SK-N-SH (cell line): Measurements from ENCODE around the gene CYB561D1. TPM values are rescaled to one million over a fixed set of nuclear protein-coding genes. Genes with fewer than 3 reads are reported as not detected.

ENCODE experiments used
- CTCF ChIA-PET: fragments of 300-600, 350-600 bp; formaldehyde crosslinking; extraction: SDS; loops from one replicate; lab custom pipeline; 2021; lab: Yijun Ruan, JAX
- POLR2A ChIA-PET: fragments of 350-600 bp; sonication (Branson Sonifier 250); formaldehyde crosslinking; extraction: SDS; loops from one replicate; lab custom pipeline; 2020; ENCODE audit warnings: antibody characterized with exemption, inconsistent platforms; lab: Yijun Ruan, JAX
- DNase-seq: peaks from one replicate; pipeline ENCODE4 v3.0.0; 2012
- H2AFZ ChIP-seq: fragments of 200-600 bp; sonication (generic); 2 replicates; pipeline ENCODE4 v1.8.1; 2016; ENCODE audit warnings: antibody characterized with exemption, mild to moderate bottlenecking, low read depth
- H3F3A ChIP-seq: fragments of 200-600 bp; sonication (generic); replicated peaks from 2 replicates; pipeline ENCODE3; 2016; ENCODE audit warnings: antibody characterized with exemption, mild to moderate bottlenecking; ENCODE audit not compliant: insufficient read depth
- H3K27ac ChIP-seq, 2 experiments: fragments of 200-500 bp in 1 of 2; fragments of 200-600 bp in 1 of 2; sonication (Bioruptor generic) in 1 of 2; sonication (generic), shearing (Covaris generic) in 1 of 2; 2 replicates each; pipeline versions ENCODE4 v1.5.1 to v1.6.1; 2014 to 2016; ENCODE audit warnings: low read depth in 2 of 2, inconsistent platforms in 1 of 2, low read length in 1 of 2, mild to moderate bottlenecking in 1 of 2, mixed read lengths in 1 of 2
- H3K27me3 ChIP-seq: fragments of 200-600 bp; sonication (generic), shearing (Covaris generic); 2 replicates; pipeline ENCODE4 v1.6.1; 2016; ENCODE audit warnings: mixed run types; ENCODE audit not compliant: insufficient read depth
- H3K36me3 ChIP-seq, 2 experiments: fragments of 200-500 bp in 1 of 2; fragments of 200-600 bp in 1 of 2; sonication (Bioruptor generic) in 1 of 2; sonication (generic) in 1 of 2; replicated peaks in 1 of 2; 2 replicates each; pipeline versions ENCODE3 to v1.5.1; 2014 to 2016; ENCODE audit warnings: low read length in 1 of 2, mild to moderate bottlenecking in 1 of 2; ENCODE audit not compliant: insufficient read depth in 2 of 2, control insufficient read depth in 1 of 2
- H3K4me1 ChIP-seq, 2 experiments: fragments of 200-500 bp in 1 of 2; fragments of 200-600 bp in 1 of 2; sonication (Bioruptor generic) in 1 of 2; sonication (generic), shearing (Covaris generic) in 1 of 2; 2 replicates each; pipeline versions ENCODE4 v1.5.1 to v1.6.1; 2014 to 2016; ENCODE audit warnings: low read depth in 1 of 2, low read length in 1 of 2, mixed run types in 1 of 2; ENCODE audit not compliant: insufficient read depth in 2 of 2, control insufficient read depth in 1 of 2
- H3K4me2 ChIP-seq: fragments of 200-600 bp; sonication (generic), shearing (Covaris generic); 2 replicates; pipeline ENCODE4 v1.6.1; 2017; ENCODE audit warnings: mixed run types
- H3K4me3 ChIP-seq, 2 experiments: fragments of 200-500 bp in 1 of 2; fragments of 200-600 bp in 1 of 2; sonication (Bioruptor generic) in 1 of 2; sonication (generic), shearing (Covaris generic) in 1 of 2; 2 replicates each; pipeline versions ENCODE4 v1.5.1 to v1.8.1; 2014 to 2016; ENCODE audit warnings: low read depth in 2 of 2, inconsistent platforms in 1 of 2, low read length in 1 of 2, mild to moderate bottlenecking in 1 of 2, mixed read lengths in 1 of 2, moderate library complexity in 1 of 2
- H3K79me2 ChIP-seq: fragments of 200-600 bp; sonication (generic); 2 replicates; pipeline ENCODE4 v1.8.1; 2017; ENCODE audit warnings: mild to moderate bottlenecking; ENCODE audit not compliant: insufficient read depth
- H3K9ac ChIP-seq: fragments of 200-600 bp; sonication (generic); 2 replicates; pipeline ENCODE4 v1.6.1; 2017; ENCODE audit warnings: mixed run types
- H3K9me2 ChIP-seq: fragments of 200-600 bp; sonication (generic); 2 replicates; pipeline ENCODE4 v1.6.1; 2017; ENCODE audit warnings: mixed run types
- H3K9me3 ChIP-seq: fragments of 200-600 bp; sonication (generic); 2 replicates; pipeline ENCODE4 v1.6.1; 2017; ENCODE audit warnings: mixed run types, mild to moderate bottlenecking, moderate library complexity
- H4K20me1 ChIP-seq: fragments of 200-600 bp; sonication (generic); 2 replicates; pipeline ENCODE4 v1.6.1; 2017; ENCODE audit warnings: mild to moderate bottlenecking, mixed run types; ENCODE audit not compliant: insufficient read depth
- ELF1 ChIP-seq: IDR thresholded peaks from 2 replicates; pipeline ENCODE4 v1.4.0; 2012
- GABPA ChIP-seq: IDR thresholded peaks from 2 replicates; pipeline ENCODE4 v1.4.0; 2012; ENCODE audit warnings: low read depth, mild to moderate bottlenecking
- JUND ChIP-seq: IDR thresholded peaks from 2 replicates; pipeline ENCODE4 v1.4.0; 2012
- MEF2A ChIP-seq: IDR thresholded peaks from 2 replicates; pipeline ENCODE4 v1.4.0; 2012; ENCODE audit warnings: low read depth, borderline replicate concordance
- MXI1 ChIP-seq: IDR thresholded peaks from 2 replicates; pipeline ENCODE4 v1.6.1; 2012; ENCODE audit warnings: mild to moderate bottlenecking, low read depth, low read length, improper control_type of control experiment
- NFIC ChIP-seq: IDR thresholded peaks from 2 replicates; pipeline ENCODE4 v1.4.0; 2012; ENCODE audit warnings: borderline replicate concordance
- NRF1 ChIP-seq: IDR thresholded peaks from 2 replicates; pipeline ENCODE4 v1.6.1; 2012; ENCODE audit warnings: low read depth, mild to moderate bottlenecking, low read length
- POLR2AphosphoS5 ChIP-seq: IDR thresholded peaks from 2 replicates; pipeline ENCODE4 v1.6.1; 2012; ENCODE audit warnings: low read depth, low read length
- RCOR1 ChIP-seq: fragments of 150-350 bp; IDR thresholded peaks from 2 replicates; pipeline ENCODE4 v1.6.1; 2017; ENCODE audit warnings: antibody characterized with exemption, low read length
- SIN3A ChIP-seq: IDR thresholded peaks from 2 replicates; pipeline ENCODE4 v1.6.1; 2012; ENCODE audit warnings: low read depth, mild to moderate bottlenecking, low read length, moderate library complexity, borderline replicate concordance
- SMC3 ChIP-seq: IDR thresholded peaks from 2 replicates; pipeline ENCODE4 v1.6.1; 2012; ENCODE audit warnings: low read depth, low read length, improper control_type of control experiment
- TEAD4 ChIP-seq: IDR thresholded peaks from 2 replicates; pipeline ENCODE4 v1.4.0; 2012; ENCODE audit warnings: mild to moderate bottlenecking, borderline replicate concordance; ENCODE audit not compliant: insufficient read depth
- YY1 ChIP-seq: IDR thresholded peaks from 2 replicates; pipeline ENCODE4 v1.4.0; 2012; ENCODE audit warnings: low read depth, mild to moderate bottlenecking
- WGBS: methylation state at CpG from one replicate; pipeline ENCODE4 v1.1.6; 2017; ENCODE audit warnings: low lambda C conversion rate; 5-methylcytosine and 5-hydroxymethylcytosine counted together
- polyA plus RNA-seq, 3 experiments: library from polyadenylated mRNA; depleted of rRNA; stranded (reverse); fragments of >200 nt; gene quantifications; 2 replicates each; pipeline ENCODE4 v1.2.3, GENCODE V29; 2012
- TF ChIP-seq, protein P1 (sequence below): IDR thresholded peaks from 2 replicates; pipeline ENCODE4 v1.6.1; 2012; ENCODE audit warnings: mild to moderate bottlenecking, low read depth, low read length, moderate library complexity
- TF ChIP-seq, protein P2 (sequence below): IDR thresholded peaks from 2 replicates; pipeline ENCODE4; 2012
- TF ChIP-seq, protein P3 (sequence below): fragments of 150-350 bp; IDR thresholded peaks from 2 replicates; pipeline ENCODE4 v1.6.1; 2017; ENCODE audit warnings: antibody characterized with exemption, low read length, low read depth, borderline replicate concordance
- TF ChIP-seq, protein P4 (sequence below): IDR thresholded peaks from 2 replicates; pipeline ENCODE4 v1.4.0; 2012; ENCODE audit warnings: low read depth, borderline replicate concordance
- TF ChIP-seq, protein P5 (sequence below): IDR thresholded peaks from 2 replicates; pipeline ENCODE4 v1.4.0; 2012; ENCODE audit warnings: low read depth

The CYB561D1 gene
- polyA plus RNA-seq, 1 of the 3 experiments (the other 2 are of a cell fraction) = 5.4 TPM

DNA sequence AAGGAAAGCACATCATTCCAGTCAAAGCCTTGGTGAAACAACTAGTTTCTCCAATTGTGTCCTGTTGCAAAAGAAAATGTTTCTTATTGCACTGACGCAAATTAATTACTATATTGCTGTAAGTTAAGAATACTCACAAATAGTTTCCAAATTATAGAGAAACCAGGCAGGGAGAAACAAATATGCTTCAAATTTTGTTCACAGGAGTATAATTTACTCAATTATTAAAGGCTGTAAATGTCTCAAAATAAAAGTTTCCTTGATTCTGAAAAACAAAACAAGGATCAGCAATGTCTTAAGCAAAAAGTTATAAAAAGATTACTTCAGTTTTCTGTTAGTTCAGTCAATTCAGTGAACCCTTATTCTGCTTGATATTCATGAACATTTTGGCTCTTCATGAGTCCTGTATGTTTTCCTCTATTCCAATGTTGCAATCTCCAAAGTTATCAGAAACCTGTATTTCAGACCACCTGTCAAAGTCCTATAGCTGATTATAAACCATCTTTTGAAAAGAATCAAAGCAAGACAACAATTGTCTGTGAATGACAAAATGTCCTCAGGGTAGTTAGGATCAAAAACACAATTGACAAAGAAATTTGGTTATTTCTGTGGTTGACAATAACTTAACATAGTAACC, 39.3 kb upstream of the CYB561D1 start:
- Histone ChIP-seq H3K4me3 (no peak overlapping the region), H3K27me3 (peaks cover 21% of the 10 kb centered on the region; the same call in 1 of the 2 replicates), H3K4me1 (no peaks in the 10 kb centered on the region), H3K79me2 (no peaks in the 10 kb centered on the region), H3K4me2 (no peak overlapping the region), H3F3A (no peaks in the 10 kb centered on the region), H2AFZ (no peak overlapping the region), H3K9me2 (no peaks in the 10 kb centered on the region), H3K27ac (no peak overlapping the region), H3K36me3 (no peaks in the 10 kb centered on the region), H3K9ac (no peak overlapping the region), H3K9me3 (peaks cover 10% of the 10 kb centered on the region), H4K20me1 (no peaks in the 10 kb centered on the region)
- no peak for DNase-seq
- POLR2A ChIA-PET = no interaction called here
- WGBS = 52% methylated on average over 1 of the region's 1 CpG
- TF ChIP-seq, protein P1, sequence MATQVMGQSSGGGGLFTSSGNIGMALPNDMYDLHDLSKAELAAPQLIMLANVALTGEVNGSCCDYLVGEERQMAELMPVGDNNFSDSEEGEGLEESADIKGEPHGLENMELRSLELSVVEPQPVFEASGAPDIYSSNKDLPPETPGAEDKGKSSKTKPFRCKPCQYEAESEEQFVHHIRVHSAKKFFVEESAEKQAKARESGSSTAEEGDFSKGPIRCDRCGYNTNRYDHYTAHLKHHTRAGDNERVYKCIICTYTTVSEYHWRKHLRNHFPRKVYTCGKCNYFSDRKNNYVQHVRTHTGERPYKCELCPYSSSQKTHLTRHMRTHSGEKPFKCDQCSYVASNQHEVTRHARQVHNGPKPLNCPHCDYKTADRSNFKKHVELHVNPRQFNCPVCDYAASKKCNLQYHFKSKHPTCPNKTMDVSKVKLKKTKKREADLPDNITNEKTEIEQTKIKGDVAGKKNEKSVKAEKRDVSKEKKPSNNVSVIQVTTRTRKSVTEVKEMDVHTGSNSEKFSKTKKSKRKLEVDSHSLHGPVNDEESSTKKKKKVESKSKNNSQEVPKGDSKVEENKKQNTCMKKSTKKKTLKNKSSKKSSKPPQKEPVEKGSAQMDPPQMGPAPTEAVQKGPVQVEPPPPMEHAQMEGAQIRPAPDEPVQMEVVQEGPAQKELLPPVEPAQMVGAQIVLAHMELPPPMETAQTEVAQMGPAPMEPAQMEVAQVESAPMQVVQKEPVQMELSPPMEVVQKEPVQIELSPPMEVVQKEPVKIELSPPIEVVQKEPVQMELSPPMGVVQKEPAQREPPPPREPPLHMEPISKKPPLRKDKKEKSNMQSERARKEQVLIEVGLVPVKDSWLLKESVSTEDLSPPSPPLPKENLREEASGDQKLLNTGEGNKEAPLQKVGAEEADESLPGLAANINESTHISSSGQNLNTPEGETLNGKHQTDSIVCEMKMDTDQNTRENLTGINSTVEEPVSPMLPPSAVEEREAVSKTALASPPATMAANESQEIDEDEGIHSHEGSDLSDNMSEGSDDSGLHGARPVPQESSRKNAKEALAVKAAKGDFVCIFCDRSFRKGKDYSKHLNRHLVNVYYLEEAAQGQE = no peak
- TF ChIP-seq NRF1 = no peak
- TF ChIP-seq GABPA = no peak
- TF ChIP-seq, protein P2, sequence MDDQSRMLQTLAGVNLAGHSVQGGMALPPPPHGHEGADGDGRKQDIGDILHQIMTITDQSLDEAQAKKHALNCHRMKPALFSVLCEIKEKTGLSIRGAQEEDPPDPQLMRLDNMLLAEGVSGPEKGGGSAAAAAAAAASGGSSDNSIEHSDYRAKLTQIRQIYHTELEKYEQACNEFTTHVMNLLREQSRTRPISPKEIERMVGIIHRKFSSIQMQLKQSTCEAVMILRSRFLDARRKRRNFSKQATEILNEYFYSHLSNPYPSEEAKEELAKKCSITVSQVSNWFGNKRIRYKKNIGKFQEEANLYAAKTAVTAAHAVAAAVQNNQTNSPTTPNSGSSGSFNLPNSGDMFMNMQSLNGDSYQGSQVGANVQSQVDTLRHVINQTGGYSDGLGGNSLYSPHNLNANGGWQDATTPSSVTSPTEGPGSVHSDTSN = no peak
- TF ChIP-seq NFIC = no peak
- no peak for TF ChIP-seq MEF2A
- TF ChIP-seq, protein P3, sequence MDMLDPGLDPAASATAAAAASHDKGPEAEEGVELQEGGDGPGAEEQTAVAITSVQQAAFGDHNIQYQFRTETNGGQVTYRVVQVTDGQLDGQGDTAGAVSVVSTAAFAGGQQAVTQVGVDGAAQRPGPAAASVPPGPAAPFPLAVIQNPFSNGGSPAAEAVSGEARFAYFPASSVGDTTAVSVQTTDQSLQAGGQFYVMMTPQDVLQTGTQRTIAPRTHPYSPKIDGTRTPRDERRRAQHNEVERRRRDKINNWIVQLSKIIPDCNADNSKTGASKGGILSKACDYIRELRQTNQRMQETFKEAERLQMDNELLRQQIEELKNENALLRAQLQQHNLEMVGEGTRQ = no peak
- TF ChIP-seq JUND = no peak
- no peak for TF ChIP-seq RCOR1
- TF ChIP-seq SIN3A = no peak
- no peak for TF ChIP-seq ELF1
- TF ChIP-seq POLR2AphosphoS5 = no peak
- TF ChIP-seq SMC3 = no peak
- TF ChIP-seq TEAD4 = no peak
- TF ChIP-seq, protein P4, sequence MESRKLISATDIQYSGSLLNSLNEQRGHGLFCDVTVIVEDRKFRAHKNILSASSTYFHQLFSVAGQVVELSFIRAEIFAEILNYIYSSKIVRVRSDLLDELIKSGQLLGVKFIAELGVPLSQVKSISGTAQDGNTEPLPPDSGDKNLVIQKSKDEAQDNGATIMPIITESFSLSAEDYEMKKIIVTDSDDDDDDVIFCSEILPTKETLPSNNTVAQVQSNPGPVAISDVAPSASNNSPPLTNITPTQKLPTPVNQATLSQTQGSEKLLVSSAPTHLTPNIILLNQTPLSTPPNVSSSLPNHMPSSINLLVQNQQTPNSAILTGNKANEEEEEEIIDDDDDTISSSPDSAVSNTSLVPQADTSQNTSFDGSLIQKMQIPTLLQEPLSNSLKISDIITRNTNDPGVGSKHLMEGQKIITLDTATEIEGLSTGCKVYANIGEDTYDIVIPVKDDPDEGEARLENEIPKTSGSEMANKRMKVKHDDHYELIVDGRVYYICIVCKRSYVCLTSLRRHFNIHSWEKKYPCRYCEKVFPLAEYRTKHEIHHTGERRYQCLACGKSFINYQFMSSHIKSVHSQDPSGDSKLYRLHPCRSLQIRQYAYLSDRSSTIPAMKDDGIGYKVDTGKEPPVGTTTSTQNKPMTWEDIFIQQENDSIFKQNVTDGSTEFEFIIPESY = no peak
- no peak for TF ChIP-seq YY1
- TF ChIP-seq MXI1 = no peak
- TF ChIP-seq, protein P5, sequence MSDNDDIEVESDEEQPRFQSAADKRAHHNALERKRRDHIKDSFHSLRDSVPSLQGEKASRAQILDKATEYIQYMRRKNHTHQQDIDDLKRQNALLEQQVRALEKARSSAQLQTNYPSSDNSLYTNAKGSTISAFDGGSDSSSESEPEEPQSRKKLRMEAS = no peak
- CTCF ChIA-PET = interaction anchor here (1.0 kb wide), 1 partner anchor 36 kb away, joined by 3 read pairs; no protein-coding TSS in a partner anchor
